Measurements from ENCODE around the gene CLK4.

Gene CLK4

GRCh38 chr5:178632285-178632684 is 5.4 kb upstream of the CLK4 start:
- no peak for DNase-seq

DNA sequence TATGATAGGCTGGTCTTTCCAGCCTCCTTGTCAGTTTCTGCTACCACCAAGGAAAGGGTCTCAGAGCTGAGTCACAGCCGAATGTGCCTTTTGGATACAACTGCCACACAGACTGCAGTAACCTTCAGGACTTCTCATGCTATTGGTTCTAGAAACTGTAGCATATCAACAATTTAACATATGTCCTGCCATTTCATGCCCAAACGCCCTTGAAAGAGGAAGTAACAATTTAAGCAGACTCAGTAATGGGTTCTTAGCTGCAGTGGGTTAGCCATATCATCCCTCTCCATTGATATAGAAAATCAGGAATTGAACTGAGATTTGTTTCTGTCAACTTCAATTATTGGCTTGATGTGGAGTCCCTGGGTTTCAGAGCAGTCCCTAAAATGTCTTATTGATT is 4.1 kb upstream of the CLK4 start:
- no peak for DNase-seq

GRCh38 chr5:178630475-178630930 is 3.7 kb upstream of the CLK4 start:
- DNase-seq, result no peak

DNA sequence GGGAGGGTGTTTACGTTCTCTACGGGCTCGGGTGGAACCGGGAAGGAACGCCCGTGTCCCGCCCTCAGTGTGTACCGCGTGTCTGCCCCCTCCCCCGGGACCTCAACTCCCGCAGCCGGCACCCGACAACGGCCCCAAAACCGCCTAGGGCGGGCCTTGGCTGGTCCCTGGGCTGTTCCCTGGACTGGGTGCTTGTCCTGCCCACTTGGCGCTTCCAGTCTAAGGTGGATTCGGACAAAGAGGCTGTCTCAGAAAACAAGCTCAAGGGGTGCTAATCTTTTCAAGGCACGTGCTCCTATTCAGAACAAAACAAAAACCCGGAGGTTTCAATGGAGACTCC is 379 bp upstream of the CLK4 start:
- DNase-seq, result no peak

DNA sequence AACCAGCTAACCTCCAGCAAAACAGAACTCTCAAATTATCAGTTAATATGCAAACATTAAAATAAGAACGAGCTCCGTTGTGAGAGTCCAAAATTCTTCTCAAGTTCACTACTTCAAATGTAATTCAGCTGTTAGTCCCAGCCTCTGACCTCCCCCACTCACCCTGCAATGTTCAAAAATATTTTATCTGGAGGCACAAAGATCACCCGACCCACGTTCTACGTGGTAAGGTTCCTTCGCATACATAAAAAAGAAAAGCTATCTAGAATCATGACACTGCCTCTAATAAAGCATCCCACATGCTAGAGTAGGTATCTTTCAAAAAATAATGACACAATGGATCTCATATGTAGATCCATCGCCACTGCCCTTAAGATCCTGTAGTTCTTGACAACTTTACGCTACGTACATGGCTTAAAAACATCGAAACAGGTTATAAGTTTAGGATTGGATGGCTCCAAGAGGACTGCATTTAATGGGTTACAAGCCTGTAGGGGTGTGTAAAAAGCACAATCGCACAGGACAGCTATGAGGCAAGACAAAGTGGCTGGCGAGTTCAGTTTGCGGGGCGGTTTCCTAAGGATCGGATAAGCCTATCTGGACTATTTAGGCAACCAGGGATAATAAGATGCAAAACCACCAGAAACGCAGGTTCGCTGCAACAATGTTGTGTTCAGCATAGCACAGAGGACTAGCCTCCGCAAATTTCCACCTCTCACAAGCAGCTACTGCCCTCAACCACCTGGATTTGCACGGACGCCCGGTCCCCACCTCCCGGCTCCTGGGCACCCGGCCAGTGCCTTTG is 969 bp downstream of the CLK4 start:
- no peak for DNase-seq

- DNase-seq, result no peak
These were observed 2.0 kb downstream of the CLK4 start for GRCh38 chr5:178624631-178625546.

DNA sequence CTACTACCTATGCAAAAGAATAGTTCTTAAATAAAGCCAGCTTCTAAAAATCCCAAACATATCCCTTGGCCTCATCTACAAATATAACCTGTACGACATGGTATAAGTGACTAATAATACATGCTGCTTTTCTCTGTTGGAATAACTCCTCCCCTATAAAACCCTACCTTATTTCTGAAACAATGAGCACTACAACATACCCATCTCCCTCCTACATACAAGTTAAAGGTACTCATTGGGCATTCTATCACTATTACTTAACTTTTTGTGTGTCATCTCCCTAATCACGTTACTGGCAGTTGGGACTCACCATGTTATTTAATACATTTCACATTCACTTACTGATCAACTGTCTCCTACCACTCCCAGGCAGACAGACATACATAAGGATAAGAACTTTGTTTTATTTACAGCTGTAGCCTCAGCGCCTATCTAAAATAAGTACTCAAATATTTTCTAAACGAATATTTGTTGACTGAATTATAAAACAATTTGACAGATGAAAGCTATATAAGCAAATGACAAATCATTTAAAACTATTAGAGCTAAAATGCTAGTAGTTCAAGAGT is 4.1 kb downstream of the CLK4 start:
- no peak for DNase-seq

DNA sequence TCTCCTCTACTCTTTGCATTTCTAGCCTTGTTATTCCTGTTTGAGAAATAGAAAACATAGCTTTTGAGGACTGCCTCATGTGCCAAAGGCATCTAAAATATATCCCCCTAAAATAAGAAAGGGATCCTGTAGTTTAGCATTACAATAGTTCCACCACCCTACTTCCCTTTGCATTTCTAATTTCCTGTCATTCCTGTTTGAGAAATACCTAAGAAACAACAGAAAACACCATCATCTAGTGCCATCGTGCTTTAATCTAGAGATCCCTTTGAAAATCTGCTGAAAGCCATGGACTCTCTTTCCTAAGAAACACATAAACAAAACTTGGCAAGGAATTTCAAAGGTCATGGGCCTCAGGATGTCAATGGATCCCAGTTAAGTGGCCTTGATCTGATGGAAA is 7.5 kb downstream of the CLK4 start:
- DNase-seq, result no peak

GRCh38 chr5:178612299-178612698 is 14.6 kb downstream of the CLK4 start:
- DNase-seq, result no peak

DNA sequence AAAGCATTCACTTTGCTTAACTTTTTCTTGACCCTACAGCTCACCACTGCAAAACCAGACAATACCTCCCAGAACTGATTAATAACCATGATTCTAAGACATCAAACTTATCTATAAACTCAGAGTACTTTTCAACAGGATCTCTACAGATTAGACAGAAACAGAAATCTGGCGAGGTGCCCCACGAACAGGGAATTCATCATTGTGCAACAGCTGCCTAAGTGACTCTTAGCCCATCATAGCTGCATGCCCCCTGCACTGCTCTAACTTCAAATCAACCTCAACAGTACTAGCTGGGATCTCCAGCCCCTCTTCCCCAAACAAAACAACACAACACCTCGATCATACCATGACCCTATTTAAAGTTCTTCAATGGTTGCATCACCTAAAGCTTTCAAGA is 20.6 kb downstream of the CLK4 start:
- DNase-seq, result no peak

- no peak for DNase-seq
These were observed 21.1 kb downstream of the CLK4 start for GRCh38 chr5:178605788-178606187.

GRCh38 chr5:178602752-178603151 is 24.1 kb downstream of the CLK4 start:
- DNase-seq, result no peak

GRCh38 chr5:178595750-178596149 is 31.1 kb downstream of the CLK4 start:
- DNase-seq, result no peak

DNA sequence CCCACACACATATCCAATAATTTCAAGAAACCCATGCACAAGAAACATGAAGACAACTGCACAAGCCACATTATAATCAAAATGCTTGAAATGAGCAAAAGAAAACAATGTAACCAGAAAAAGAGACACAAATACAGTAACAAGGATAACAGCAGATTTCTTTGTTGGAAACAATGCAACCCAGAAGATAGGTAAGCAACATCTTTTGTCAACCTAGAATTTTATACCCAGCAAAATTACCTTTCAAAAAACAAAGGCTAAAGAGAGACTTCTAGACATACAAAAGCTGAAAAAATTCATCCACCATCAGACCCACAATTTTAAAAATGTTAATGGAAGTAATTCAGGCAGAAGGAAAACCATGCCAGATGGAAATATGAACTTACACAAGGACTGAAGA is 31.7 kb downstream of the CLK4 start:
- no peak for DNase-seq

DNA sequence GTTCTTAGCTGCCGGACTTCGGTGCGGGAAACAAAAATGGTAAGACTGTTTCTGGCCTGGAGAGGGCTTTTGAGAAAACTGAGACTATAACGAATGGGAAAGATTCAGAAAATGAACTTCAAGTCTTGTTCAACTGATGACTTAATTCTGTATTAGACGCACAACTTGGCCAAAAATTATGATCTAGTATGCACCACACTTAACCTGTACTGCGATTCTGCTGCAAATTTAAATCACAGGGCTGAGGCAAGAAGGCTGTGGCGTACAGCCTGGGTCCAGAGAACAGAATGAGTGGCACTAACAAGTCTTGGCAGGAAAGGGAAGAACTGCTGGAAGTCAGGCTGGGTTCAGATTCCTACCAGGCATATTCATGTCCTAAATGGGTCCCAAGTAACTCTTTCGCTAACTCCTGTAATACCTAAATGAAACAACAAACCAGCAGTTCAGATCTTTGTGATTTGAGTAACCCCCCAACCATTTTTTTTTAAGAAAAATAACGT is 35.9 kb downstream of the CLK4 start:
- DNase-seq, result no peak

DNA sequence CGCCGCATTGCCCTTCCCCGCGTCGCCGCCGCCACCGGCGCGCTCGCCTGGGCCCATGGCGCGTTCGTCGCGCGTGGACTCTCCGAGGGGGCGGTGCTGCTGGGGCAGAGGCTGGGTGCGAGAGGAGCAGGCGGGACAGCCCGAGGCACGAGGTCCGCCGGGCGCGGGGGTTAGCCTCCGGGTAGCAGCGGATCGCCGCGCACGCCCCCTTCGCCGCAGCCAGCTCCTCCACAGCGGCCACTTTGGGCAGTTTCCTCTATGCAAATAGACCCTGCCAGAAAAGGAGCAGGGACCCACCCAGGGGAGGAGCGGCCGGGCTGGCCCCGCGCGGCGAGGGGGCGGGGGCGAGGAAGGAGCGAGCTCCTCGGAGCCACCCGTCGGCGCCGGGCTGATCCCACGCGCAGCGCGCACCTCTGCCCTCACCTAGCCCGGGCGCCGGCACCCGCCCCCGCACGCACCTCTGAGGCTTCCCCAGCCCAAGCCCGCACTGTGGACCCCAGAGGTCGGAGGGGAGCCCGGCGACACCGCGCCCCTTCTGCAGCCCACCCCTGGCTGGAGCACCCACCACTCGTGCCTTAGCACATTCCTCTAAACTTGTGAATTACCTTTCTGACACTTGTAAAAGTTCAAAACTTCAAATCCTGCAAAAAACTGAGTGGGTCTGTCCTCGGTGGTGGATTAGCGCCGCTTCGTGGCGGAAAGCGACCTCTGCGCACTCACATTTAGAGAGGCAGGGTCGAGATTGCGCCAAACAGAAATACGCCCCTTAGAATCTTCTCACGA is 36.5 kb downstream of the CLK4 start, which contains the start of gene COL23A1:
TSS of gene COL23A1 (minus strand) at position 253 of the 783 bp plus-strand sequence.
- DNase-seq, result peak; percentile 34

DNA sequence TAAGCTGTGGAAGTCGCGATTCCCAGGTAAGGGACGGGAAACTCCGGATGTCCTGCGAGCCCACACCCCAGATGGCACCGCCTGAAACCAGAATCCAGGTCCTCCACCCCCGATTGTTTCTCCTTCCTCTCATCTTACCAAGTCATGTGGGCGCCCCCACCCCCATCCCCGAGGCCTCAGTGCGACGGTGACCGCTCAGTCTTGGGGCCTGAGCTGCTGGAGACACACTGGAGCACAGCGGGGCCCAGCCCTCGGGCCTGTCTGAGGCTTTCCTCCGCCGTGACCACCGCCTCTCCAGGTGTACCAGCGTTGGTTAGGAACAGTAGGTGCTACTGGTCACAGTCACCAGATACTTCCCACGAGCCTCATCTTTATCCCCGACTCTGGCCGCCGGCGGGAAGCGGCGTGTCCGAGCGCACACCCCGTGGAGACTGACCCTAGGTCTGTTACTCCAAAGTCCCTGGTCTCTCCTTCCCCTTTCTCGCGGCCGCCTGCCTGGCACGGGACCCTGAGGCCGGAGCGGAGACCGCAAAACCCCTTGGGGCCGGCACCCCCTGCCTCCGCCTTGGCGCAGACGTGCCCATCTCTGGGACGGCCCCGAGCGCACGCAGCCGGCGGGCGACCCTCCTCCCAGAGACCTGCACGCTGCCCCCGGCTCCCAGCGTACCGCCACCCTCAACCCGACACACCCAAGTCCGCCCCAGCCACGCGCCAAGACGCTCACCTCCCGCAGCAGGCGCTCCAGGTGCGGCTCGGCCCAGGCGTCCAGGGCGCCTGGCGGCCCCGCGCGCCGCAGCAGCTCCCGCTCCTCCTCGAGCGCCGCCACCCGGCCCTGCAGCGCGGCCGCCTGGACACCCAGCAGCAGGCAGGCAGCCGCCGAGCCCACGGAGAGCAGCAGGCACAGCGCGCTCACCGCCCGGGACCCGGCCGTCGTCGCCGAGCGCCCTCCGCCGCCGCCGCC is 37.4 kb downstream of the CLK4 start:
- DNase-seq, result no peak

GRCh38 chr5:178588769-178589168 is 38.1 kb downstream of the CLK4 start:
- DNase-seq, result no peak

- DNase-seq, result no peak
These were observed 38.9 kb downstream of the CLK4 start for GRCh38 chr5:178587763-178588611.

DNA sequence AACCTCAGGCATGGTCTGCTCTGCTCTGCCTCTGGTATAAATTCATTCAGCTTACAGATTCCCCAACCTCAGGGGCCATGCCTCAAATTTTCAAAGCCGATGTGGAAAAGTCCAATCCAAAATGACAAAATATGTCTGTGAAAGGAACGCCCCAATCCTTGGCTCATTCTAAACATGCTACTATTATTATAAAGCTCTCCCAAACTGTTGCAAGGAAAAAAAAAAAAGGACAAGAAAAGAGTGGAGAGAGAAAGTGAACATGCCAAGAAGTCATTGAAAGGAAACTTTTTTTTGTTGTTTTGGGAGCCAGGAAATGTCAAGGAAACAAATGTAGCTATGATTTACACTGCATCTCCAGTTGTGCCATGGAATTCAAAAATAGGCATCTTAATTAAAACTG is 40.5 kb downstream of the CLK4 start:
- DNase-seq, result no peak

Data from CD4-positive, alpha-beta T cell treated with Interleukin-12 subunit alpha and Interleukin-12 subunit beta, for 1 hour (primary cell).